ENCODE measurements around the gene IFIT2.
"Not testable (repeated sequence)": the region's sequence is repeated elsewhere in the genome, so short reads cannot be mapped to it uniquely, and the experiment has no call there.

IFIT2 gene

GRCh38 chr10:89301721-89302445 lies at the start of gene IFIT2:
IFIT2 (plus strand) TSS chr10:89302046; CDS start chr10:89302124, 78 bp downstream.
- peak; percentile 43 to 67 for DNase-seq (ENCODE audit: low read depth in 1 of 2, low spot score in 1 of 2)
- in situ Hi-C loops (cut with HindIII; ENCODE audit: low pct_unique_long_range_greater_than_20kb, low sequenced_read_pairs) = no loop called here

GRCh38 chr10:89252225-89252585 lies 49.6 kb upstream of the IFIT2 start:
- no peak for DNase-seq (ENCODE audit: low read depth in 1 of 2, low spot score in 1 of 2)
- in situ Hi-C loops (cut with HindIII; ENCODE audit: low pct_unique_long_range_greater_than_20kb, low sequenced_read_pairs) = no loop called here
- TF ChIP-seq JUND (IDR thresholded peaks at IDR 0.05; ENCODE audit: low read depth) = no peak

More at GRCh38 chr10:89301721-89302445, at the start of gene IFIT2:
- TF ChIP-seq JUND (IDR thresholded peaks at IDR 0.05; ENCODE audit: low read depth) = no peak

GRCh38 chr10:89255091-89255579 lies 46.7 kb upstream of the IFIT2 start:
- DNase-seq (ENCODE audit: low read depth in 1 of 2, low spot score in 1 of 2); in situ Hi-C loops (cut with HindIII; ENCODE audit: low pct_unique_long_range_greater_than_20kb, low sequenced_read_pairs): not testable (repeated sequence)

GRCh38 chr10:89255793-89256192 lies 46.1 kb upstream of the IFIT2 start:
- no peak for DNase-seq (ENCODE audit: low read depth in 1 of 2, low spot score in 1 of 2)
- no peak for TF ChIP-seq JUND (IDR thresholded peaks at IDR 0.05; ENCODE audit: low read depth)
- in situ Hi-C loops (cut with HindIII; ENCODE audit: low pct_unique_long_range_greater_than_20kb, low sequenced_read_pairs) = no loop called here

GRCh38 chr10:89256340-89256739 lies 45.5 kb upstream of the IFIT2 start:
- DNase-seq (ENCODE audit: low read depth in 1 of 2, low spot score in 1 of 2) = no peak
- in situ Hi-C loops (cut with HindIII; ENCODE audit: low pct_unique_long_range_greater_than_20kb, low sequenced_read_pairs) = no loop called here
- no peak for TF ChIP-seq JUND (IDR thresholded peaks at IDR 0.05; ENCODE audit: low read depth)

GRCh38 chr10:89256962-89257361 lies 44.9 kb upstream of the IFIT2 start:
- in situ Hi-C loops (cut with HindIII; ENCODE audit: low pct_unique_long_range_greater_than_20kb, low sequenced_read_pairs) = no loop called here
- no peak for DNase-seq (ENCODE audit: low read depth in 1 of 2, low spot score in 1 of 2)
- TF ChIP-seq JUND (IDR thresholded peaks at IDR 0.05; ENCODE audit: low read depth) = no peak

- DNase-seq (ENCODE audit: low read depth in 1 of 2, low spot score in 1 of 2) = no peak
- in situ Hi-C loops (cut with HindIII; ENCODE audit: low pct_unique_long_range_greater_than_20kb, low sequenced_read_pairs) = no loop called here
- no peak for TF ChIP-seq JUND (IDR thresholded peaks at IDR 0.05; ENCODE audit: low read depth)
Observed at GRCh38 chr10:89257581-89257980, 44.3 kb upstream of the IFIT2 start.

GRCh38 chr10:89258881-89259280 lies 43.0 kb upstream of the IFIT2 start:
- no peak for TF ChIP-seq JUND (IDR thresholded peaks at IDR 0.05; ENCODE audit: low read depth)
- no peak for DNase-seq (ENCODE audit: low read depth in 1 of 2, low spot score in 1 of 2)
- in situ Hi-C loops (cut with HindIII; ENCODE audit: low pct_unique_long_range_greater_than_20kb, low sequenced_read_pairs) = no loop called here

GRCh38 chr10:89262086-89263051 lies 39.5 kb upstream of the IFIT2 start:
- no peak; the same call in 1 of the 2 replicates for TF ChIP-seq JUND (IDR thresholded peaks at IDR 0.05; ENCODE audit: low read depth)
- in situ Hi-C loops (cut with HindIII; ENCODE audit: low pct_unique_long_range_greater_than_20kb, low sequenced_read_pairs) = no loop called here
- no peak for DNase-seq (ENCODE audit: low read depth in 1 of 2, low spot score in 1 of 2)

- DNase-seq (ENCODE audit: low read depth in 1 of 2, low spot score in 1 of 2) = no peak
- in situ Hi-C loops (cut with HindIII; ENCODE audit: low pct_unique_long_range_greater_than_20kb, low sequenced_read_pairs) = no loop called here
- no peak for TF ChIP-seq JUND (IDR thresholded peaks at IDR 0.05; ENCODE audit: low read depth)
Observed at GRCh38 chr10:89263091-89263490, 38.8 kb upstream of the IFIT2 start.

GRCh38 chr10:89263531-89263930 lies 38.3 kb upstream of the IFIT2 start:
- DNase-seq (ENCODE audit: low read depth in 1 of 2, low spot score in 1 of 2) = no peak
- TF ChIP-seq JUND (IDR thresholded peaks at IDR 0.05; ENCODE audit: low read depth) = no peak
- in situ Hi-C loops (cut with HindIII; ENCODE audit: low pct_unique_long_range_greater_than_20kb, low sequenced_read_pairs) = no loop called here

- in situ Hi-C loops (cut with HindIII; ENCODE audit: low pct_unique_long_range_greater_than_20kb, low sequenced_read_pairs) = no loop called here
Observed at GRCh38 chr10:89266721-89267453, 35.0 kb upstream of the IFIT2 start.

More at GRCh38 chr10:89266721-89267453, 35.0 kb upstream of the IFIT2 start:
- DNase-seq (ENCODE audit: low read depth in 1 of 2, low spot score in 1 of 2) = no peak
- no peak for TF ChIP-seq JUND (IDR thresholded peaks at IDR 0.05; ENCODE audit: low read depth)

Measured in T47D (cell line).